SU-DHL-6 (cell line): Measurements from ENCODE around the gene P2RY14.

ENCODE experiments used
- EZH2phosphoT487 ChIP-seq: fragments of 200-600 bp; sonication (generic), shearing (Covaris generic); conservative IDR thresholded peaks from 2 replicates; pipeline ENCODE4 v1.6.1; 2018; ENCODE audit warnings: mild to moderate bottlenecking, antibody characterized with exemption, low read length, moderate library complexity, mixed read lengths
- TF ChIP-seq, protein P1 (sequence below): fragments of 200-600 bp; sonication (generic); IDR thresholded peaks from one replicate; pipeline ENCODE4 v1.5.1; 2017; ENCODE audit warnings: antibody characterized with exemption, mild to moderate bottlenecking, low read length, moderate library complexity; ENCODE audit not compliant: insufficient read depth, poor library complexity, severe bottlenecking

DNA sequence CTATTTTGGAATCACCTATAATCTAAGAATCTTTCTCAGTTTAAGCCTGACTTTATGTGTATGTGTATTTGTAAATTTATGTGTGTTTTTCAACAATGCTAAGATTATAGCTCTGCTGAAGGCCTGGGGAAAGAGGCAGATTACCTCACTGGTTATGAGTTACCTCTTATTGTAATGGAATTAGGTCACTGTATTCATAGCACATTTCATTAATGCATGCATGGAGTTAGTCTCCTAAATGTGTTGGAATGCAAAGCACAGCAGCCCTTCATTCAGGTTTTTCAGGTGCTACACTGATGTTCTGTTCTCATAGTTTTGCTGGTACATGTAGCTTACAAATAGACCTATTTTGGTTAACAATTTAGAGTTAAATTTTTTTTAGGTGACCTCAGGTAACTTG is 28.8 kb upstream of the P2RY14 start:
- TF ChIP-seq, protein P1, sequence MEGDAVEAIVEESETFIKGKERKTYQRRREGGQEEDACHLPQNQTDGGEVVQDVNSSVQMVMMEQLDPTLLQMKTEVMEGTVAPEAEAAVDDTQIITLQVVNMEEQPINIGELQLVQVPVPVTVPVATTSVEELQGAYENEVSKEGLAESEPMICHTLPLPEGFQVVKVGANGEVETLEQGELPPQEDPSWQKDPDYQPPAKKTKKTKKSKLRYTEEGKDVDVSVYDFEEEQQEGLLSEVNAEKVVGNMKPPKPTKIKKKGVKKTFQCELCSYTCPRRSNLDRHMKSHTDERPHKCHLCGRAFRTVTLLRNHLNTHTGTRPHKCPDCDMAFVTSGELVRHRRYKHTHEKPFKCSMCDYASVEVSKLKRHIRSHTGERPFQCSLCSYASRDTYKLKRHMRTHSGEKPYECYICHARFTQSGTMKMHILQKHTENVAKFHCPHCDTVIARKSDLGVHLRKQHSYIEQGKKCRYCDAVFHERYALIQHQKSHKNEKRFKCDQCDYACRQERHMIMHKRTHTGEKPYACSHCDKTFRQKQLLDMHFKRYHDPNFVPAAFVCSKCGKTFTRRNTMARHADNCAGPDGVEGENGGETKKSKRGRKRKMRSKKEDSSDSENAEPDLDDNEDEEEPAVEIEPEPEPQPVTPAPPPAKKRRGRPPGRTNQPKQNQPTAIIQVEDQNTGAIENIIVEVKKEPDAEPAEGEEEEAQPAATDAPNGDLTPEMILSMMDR: no peak
- TF ChIP-seq EZH2phosphoT487: no peak
